Measurements from ENCODE around the gene PHC2. TPM values are rescaled to one million over a fixed set of nuclear protein-coding genes. Genes with fewer than 3 reads are reported as not detected.
A peak's percentile ranks its signal among the peaks of the same experiment; 100 is the strongest.

Gene PHC2
- total RNA-seq, 4 donors from 2014 or later, result 109 to 214 (median 150) TPM

GRCh38 chr1:33372162-33372561 is 58.7 kb downstream of the PHC2 start:
- ATAC-seq (ENCODE audit: low FRiP score) (no peak), DNase-seq (ENCODE audit: low spot score) (no peak)
- no peak for TF ChIP-seq CTCF (IDR thresholded peaks at IDR 0.05)

- DNase-seq (ENCODE audit: low spot score), result no peak
- no peak for ATAC-seq (ENCODE audit: low FRiP score)
- no peak for TF ChIP-seq CTCF (IDR thresholded peaks at IDR 0.05)
Observed at GRCh38 chr1:33371334-33371733, 59.6 kb downstream of the PHC2 start.

GRCh38 chr1:33370827-33371226 is 60.1 kb downstream of the PHC2 start:
- no peak for ATAC-seq (ENCODE audit: low FRiP score)
- no peak for DNase-seq (ENCODE audit: low spot score)
- TF ChIP-seq CTCF (IDR thresholded peaks at IDR 0.05), result no peak

- TF ChIP-seq CTCF (IDR thresholded peaks at IDR 0.05), result no peak
- ATAC-seq (ENCODE audit: low FRiP score) (no peak), DNase-seq (ENCODE audit: low spot score) (no peak)
Observed at GRCh38 chr1:33370301-33370700, 60.6 kb downstream of the PHC2 start.

GRCh38 chr1:33369764-33370163 is 61.1 kb downstream of the PHC2 start:
- no peak for ATAC-seq (ENCODE audit: low FRiP score)
- no peak for TF ChIP-seq CTCF (IDR thresholded peaks at IDR 0.05)
- DNase-seq (ENCODE audit: low spot score), result no peak

- TF ChIP-seq CTCF (IDR thresholded peaks at IDR 0.05), result no peak
- ATAC-seq (ENCODE audit: low FRiP score), result no peak
Observed at GRCh38 chr1:33369081-33369480, 61.8 kb downstream of the PHC2 start.

GRCh38 chr1:33368431-33368830 is 62.5 kb downstream of the PHC2 start:
- DNase-seq (ENCODE audit: low spot score) (no peak), ATAC-seq (ENCODE audit: low FRiP score) (peak; percentile 1)
- TF ChIP-seq CTCF (IDR thresholded peaks at IDR 0.05), result no peak

More at GRCh38 chr1:33369081-33369480, 61.8 kb downstream of the PHC2 start:
- no peak for DNase-seq (ENCODE audit: low spot score)

All from omental fat pad (tissue), 4 donors.